Umbilical cord (tissue), 2 donors: Measurements from ENCODE around the gene SMIM12. TPM values are rescaled to one million over a fixed set of nuclear protein-coding genes. Genes with fewer than 3 reads are reported as not detected.

ENCODE experiments used
- DNase-seq: peaks from one replicate; pipeline ENCODE4 v3.0.0-alpha.2; 2015; ENCODE audit warnings: low spot score
- total RNA-seq: library from RNA; depleted of rRNA; stranded (reverse); fragments of >200 nt; gene quantifications from one replicate; pipeline ENCODE4 v1.2.3, GENCODE V29; 2014; ENCODE audit warnings: low replicate concordance; ENCODE audit not compliant: insufficient read depth

Gene SMIM12, protein sequence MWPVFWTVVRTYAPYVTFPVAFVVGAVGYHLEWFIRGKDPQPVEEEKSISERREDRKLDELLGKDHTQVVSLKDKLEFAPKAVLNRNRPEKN
- 23.4 TPM for total RNA-seq

DNA sequence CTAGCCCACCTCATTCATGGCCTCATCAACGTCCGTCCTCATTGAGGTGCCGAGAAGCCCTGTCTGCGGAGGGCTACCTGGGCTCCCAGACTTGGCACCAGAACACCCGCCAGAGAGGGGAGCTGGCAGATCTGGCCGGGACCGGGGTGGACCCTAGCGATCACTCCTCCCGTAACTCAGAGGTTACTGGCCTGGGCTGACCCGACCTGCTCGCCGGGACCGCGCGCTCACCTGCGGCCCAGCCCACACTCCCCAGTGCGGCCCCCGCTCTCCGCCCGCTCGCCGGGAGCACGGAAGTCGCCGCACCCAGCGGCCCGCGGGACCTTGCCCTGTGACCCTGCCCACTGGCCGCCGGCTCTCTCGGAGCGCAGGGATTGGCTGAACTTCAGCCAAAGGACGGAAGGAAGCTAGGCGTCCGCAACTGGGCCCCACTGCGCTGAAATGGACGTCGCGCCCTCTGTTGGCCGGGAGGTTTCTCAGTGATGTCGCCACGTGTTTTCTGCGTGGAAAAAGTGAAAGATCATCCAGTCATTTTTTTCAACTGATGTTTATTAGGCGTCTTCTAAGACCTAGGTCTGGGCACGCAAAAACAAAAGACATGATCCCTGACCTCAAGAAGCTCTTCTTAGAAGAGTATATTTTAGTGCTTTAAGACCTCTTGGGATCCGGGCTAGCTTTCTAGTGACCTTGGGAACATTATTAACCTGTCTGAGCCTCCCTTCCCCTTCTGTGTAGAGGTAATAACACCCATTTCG, at the start of gene SMIM12:
Gene SMIM12, minus strand, starts transcription at position 304 of the 755 bp plus-strand sequence. CDS start 3,772 bp downstream, outside the sequence.
- peak; percentile 96 for DNase-seq

DNA sequence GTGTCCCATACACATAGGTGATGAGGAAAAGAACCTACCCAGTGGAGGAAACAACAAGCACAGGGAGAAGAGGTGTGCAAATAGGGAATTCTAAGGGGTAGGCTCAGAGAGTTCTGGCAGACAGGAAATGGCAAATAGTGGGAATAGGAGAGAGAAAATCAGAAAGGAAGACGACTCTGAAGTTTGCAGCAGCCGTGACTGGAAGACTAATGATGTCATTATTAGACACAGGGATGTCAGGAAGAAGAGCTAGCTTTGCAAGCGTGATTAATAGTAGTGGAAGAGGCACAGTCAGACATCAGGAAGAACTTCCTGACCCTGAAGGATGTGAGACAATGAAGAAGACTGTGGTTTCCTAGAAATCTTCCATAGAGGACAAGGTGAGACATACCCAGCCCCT, 48.8 kb upstream of the SMIM12 start:
- DNase-seq = no peak

DNA sequence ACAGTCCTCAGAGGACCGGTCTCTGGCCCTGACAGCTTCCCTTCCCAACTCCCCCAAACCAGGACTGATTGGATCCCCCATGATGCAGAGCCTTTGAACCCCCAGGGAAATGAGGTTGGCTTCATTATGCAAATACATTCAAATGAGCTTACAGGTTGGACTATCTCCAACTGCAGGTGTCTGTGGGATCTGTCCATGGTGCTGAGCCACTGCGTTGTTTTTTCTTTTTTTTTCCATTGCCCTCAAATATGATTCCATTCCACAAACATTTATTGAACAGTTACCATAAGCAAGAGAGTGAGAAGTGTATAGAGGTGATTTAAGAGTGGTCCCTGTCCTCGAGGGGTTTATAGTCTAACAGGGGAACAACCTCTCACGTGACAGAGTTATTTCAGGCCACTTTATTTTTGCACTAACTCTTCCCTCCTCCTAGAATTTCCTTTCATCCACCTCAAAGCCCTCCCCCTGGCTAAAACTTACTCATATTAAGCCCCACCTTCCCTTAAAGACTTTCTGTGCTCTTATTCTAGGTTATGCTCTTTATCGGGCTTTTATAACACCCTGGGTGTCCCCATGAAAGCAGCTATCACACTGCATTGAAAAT, 48.0 kb upstream of the SMIM12 start:
- DNase-seq = no peak

DNA sequence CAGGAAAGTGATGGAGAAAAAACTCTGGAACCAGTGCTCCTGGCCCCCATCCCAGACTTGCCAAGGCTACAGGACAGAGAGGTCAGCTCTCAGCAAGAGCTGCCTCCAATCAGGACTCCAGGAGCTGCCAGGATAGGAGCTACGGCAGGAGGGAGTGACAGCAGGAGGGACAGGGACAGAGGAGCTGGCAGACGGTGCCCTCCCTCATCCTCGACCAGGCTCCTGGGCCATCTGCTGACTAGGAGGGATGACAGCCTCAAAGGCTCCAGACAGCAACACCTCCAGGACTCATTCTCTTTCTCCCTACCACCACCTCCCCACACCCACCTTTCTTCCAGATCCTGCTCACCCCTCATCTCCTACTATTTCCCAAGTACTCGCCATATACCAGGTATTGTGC, 47.2 kb upstream of the SMIM12 start:
- DNase-seq = no peak

DNA sequence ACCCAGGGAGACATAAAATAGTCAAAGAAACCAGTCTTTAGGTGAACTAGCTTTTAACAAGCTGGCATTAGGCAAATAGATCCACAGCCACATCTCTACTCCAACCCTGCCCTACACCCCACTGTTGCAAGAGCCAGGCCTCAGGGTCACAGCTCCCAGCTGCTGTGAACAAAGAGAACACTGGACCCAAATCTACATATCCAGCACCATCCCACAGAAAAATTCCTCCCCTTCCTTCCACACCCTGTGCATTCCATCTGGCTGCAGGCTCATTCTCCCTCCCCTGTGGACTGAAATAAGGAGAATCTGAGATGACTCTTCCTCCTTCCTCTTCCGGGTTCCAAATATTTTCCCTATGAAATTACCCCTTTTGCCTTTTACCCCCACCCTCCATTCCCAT, 46.7 kb upstream of the SMIM12 start:
- no peak for DNase-seq

DNA sequence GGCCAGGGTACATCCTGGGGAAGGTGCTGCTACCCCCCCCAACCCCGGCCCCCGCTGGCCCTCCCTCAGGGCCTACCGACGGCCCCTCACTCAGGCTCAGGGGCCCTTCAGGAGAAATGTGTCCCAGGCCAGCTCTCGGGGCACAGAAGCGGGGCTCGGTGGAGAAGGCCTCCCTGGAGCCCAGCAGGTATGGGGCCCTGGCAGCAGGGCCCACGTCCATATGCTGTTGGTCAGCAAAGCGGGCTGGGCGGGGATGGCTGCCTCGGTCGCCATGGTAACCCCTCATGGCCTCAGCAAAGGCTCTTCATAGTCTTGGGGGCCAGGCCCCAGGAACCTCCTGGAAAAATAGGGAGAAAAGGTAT, 45.5 kb upstream of the SMIM12 start:
- no peak for DNase-seq

DNA sequence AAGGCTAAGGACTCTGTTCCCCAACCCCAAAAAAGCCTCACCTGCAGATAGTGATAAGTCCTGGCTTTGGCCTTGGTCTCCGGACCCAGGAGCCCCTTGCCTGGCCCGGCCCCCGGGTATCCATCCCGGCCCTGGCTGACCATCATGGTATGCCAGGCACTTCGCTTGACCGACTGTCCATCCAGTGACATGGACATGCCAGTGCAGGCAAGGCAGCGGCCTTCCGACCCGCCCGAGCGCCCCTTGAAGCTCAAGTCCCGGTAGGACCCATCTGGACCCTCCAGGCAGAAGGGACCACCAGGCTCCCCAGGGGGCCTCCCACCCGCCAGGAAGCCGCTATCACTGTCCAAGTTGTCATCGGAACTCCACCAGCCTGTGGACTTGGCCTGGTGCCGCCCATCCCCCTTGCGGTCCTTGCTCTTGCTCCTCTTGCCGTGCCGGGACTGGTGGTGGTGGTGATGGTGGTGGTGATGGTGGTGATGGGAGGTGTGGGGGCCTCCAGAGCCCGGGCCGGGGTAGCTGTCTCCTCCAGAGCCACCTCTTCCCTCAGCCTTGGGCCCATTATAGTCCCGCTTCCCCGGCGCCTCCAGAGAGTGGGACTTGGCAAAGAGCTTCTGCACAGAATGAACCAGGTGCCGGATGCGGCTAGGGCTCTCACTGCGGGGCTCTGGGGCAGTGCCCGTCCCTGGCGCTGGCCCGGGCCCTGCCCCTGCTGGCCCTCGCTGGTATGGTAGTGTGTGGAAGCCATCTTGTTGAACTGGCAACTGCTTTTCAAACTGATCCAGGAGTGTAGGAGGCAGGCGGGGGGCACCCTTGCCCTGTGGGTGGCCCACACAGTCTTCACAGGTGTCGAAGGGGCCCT, 44.9 kb upstream of the SMIM12 start:
- DNase-seq = no peak

DNA sequence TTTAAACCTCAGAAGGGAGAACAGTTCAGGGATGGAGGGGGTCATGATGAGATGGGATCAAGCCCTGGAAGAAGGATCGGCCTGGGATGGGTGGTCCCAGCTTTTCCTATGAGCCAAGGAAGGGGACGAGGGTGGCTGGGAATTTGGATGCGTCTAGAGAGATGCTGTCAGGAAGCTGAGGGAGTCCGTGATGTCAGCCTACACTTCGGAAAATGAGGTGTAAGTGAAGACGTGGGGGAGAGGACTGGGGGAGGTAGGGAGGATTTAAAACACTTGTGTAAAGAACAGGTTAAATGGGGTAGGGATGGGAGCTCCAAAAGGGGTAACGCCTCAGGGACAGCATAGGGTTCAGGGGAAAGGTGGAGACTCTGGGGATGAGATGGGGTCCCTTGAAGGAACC, 42.4 kb upstream of the SMIM12 start:
- no peak for DNase-seq

DNA sequence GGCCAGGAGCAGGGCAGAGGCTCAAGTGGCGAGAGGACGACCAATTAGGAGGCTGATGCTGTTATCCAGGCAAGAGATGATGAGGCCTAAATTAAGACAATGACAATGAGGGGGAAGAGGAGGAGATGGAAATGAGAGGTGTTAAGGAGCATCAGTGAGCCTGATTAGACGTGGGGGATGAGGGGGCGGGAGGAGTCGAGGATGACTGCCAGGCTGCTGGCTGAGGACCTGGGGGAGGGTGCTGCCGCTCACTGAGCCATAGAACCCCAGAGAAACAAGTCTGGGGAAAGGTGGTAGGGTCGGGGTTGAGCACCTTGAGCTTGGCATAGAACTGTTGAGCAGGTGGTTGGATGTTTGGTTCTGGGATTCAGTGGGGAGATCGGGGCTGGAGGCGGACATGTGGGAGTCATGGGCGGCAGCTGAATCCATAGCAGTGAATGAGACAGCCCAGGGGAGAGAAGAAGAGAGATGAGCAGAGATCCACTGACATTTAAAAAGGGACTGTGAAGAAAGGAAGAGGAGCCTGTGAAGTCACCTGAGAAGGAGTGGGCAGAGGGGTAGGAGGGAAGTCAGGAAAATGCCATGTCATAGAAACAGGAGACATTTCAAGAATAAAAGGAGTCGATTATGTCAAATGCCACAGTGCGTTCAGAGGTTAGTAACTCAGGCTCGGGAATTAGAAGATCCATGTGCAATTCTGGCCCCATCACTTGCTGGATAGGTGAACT, 41.4 kb upstream of the SMIM12 start:
- DNase-seq = no peak

DNA sequence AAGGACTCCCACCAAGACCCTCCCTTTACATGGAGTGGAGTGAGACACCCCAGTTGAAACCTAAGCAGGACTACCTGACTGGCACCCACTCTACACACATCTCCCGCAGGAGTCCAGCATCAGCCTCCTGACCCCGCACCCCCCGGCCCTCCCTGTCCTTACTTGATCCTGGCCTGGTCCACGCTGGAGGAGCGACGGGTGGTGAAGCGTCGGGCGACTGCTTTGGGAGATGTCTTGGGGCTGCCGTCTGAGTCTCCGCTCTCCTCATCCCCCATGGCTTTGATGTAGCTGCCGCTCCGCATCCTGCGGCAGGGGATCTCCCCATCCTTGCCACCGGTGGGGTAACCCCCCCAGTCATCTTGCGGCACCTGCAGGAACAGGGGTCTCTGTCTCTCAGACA, 40.4 kb upstream of the SMIM12 start:
- DNase-seq = no peak

DNA sequence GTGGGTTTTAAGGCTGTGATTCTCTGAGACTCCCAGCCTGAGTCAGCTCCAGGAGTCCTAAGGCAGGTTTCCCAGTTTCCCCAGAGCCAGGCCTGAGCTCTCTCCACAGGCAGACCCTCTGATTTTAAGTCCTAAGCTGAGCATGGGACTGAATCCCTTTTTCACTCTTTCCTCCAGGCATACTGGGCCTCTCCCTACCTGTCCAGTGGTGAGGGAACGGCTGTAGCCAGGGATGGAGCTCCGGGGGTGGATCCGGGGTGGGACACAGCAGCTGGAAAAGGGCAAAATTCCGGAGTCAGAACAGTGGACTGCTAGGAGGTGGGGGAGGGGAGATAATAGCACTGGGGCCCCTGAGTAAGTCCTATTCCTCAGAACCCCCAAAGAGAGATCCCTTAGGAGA, 39.9 kb upstream of the SMIM12 start:
- no peak for DNase-seq

DNA sequence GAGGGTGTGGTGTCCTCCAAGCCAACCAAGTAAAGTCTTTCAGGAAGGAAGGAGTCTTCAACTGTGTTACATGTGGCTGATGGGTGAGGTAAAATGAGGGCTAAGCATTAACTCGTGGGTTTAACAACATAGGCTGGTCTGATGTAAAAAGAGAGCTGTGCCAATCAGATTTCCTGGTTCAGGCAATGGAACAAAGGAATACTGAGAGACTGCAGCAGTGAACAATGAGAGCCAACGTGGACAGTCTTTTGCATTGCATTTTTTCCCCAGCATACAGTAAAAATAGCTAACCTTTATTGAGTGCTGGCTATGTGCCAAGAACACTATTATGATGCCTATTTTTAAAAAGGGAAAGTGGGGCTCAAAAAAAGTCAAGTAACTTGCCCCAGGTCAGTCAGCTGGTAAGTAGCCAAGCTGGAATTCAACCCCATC, 38.8 kb upstream of the SMIM12 start:
- no peak for DNase-seq

DNA sequence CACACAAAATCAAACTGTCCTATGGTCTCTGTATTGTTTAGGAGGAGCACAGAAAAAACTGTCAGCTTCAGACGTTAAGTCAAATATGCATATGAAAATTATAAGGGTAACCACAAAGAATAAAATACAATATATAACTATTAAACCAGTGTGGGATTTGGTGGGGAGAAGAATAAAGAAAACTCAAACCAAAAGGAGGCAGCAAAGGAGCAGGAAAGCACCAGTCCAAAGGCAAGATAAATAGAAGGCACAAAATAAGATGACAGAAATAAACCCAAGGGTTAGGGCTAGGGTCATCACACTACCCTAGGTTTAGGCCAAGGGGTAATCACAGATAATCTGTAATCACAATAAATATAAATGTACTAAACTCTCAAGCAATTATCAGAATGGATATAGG, 37.1 kb upstream of the SMIM12 start:
- DNase-seq = no peak

DNA sequence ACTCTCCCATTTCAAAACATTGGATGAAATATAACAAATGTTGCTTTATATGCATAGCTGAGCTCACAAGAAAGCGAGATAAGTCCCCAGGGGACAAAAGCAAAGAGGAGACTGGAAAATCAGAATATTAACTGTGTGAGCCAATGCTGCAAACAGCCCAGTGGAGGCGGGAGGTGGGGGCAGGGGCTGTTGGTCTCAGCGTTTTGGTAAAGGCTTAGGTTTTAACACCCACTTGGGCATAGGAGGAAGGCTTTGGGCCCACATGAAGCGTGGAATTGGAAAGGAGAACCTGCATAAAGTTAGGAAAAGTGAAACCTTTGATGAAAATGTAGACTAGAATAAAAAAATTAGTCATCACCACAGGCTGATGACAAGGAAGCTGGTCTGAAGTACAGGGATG, 30.2 kb upstream of the SMIM12 start:
- no peak for DNase-seq

DNA sequence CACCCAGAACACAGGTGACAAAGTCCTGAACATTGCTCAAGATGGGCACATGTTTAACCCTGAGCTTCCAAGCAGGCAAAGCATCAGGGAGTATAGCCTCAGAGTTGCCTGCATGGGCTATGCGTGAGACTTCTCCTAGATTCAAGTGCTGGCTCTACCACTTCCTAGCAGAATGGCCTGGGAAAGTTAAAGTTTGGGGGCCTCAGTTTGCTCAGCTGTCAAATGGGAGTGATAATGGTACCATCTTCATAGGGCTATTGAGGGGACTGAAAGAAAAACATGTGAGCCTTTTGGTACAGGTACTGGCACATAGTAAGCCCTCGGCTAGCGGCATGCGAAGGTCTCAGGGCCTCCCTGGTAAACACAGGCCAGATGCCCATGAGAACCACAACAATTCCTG, 28.0 kb upstream of the SMIM12 start:
- DNase-seq = no peak

DNA sequence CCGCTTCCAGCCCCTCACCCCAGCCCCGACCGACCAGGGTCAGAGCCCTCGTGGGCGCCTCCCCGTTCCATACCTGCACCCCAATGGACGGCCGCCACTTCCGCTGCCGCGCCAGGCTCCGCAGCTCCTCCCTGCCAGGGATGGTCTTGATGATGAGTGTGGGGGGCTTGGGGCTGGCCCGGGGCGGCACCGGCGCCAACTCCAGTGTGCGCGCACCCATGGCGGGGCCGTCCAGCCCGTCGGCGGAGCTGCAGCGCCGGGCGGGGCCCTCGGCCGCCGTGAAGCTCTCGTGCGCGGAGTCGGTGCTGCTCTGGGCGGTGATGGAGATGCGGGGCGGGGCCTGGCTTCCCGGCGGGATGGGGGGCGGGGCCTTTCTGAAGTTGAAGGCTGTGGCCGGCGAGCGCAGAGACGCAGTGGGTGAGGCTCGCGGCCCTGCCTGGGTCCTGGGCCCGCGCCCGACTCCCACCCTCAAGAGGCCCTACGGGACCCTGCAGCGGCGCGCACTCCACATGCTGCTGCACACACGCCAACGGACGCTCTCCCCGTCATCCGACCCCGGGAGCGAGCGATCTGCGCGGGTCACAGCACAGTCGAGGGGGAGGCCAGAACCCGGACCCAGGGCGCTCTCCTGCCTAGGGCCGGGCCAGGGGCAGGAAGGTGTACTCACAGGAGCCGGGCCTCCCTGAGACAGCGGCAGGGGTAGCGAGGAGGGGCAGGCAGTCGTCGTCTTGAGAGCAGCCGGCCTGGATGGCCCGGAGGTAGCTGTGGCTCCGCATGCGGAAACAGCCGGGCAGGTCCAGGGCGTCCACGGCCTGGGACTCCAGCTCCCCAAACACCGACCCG, 26.1 kb upstream of the SMIM12 start:
- DNase-seq = peak; percentile 35

DNA sequence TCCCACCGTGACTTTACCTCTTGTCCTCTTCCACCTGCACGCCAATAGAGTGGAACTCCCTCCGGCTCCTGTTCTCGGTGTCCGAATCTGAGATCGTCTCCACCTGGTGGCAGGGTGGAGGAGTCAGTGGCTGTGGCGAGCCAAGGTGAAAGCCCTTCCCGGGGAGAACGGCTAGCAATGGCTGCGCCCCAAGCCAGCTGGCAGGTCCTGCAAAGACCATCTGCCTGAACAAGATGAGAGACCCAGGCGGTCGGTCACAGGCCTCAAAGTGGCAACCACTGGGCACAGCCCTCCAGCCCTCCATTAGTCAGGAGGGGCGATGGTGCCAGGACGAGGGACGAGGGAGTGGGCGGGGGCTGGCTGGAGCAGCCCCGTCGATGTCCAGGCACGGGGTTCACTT, 25.4 kb upstream of the SMIM12 start:
- DNase-seq = no peak

DNA sequence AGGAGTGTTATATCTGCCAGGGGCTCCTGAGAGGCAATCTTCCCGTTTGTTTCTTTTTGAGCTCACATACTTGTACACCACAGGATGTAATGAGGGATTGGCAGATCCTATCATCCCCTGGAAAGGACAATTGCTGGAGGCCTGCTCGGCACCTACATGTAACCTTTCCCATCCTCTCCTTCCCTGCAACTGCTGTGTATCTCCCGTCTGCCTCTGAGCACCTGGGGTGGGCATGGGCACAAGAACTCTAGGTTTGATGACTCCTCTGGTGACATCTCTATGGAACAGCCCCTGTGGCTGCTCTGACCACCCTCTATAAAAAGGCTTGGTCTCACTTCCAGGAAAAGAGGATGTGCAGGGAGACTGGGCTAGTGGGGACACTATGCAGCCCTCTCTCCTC, 25.0 kb upstream of the SMIM12 start:
- DNase-seq = no peak

DNA sequence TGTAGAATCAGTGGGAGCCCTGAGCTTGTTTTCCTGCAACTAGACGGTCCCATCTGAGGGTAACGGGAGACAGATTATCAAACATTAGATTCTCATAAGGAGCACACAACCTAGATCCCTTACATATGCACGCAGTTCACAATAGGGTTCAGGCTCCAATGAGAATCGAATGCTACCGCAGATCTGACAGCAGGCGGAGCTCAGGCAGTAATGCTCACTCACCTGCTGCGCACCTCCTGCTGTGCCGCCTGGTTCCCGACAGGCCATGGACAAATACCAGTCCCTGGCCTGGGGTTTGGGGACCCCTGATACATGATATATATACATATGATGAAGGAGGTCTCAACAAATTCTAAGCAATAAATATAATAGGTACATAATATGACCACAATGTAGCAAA, 19.7 kb upstream of the SMIM12 start:
- DNase-seq = no peak

DNA sequence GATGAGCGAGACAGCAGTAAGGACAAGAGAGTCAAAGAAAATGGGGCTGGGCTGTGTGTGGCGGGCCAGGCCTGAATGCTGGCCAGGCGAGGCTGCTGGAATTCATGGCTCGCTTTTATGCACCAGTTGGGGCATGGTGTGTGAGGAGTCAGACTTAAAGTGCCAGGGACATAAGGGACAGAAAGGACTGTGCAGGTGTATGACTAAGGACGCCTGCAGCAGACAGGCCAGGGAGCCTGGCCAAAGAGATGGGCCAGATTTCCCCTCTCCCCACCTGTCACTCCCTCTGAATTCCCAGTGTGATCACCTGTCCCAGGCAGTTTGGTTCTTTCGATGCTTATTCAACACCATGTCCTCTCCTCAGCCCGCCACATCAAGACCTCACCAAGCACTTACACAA, 16.9 kb upstream of the SMIM12 start:
- DNase-seq = no peak
